Ascending aorta (tissue), 2 donors: ENCODE data around the gene GABBR2. TPM values are rescaled to one million over a fixed set of nuclear protein-coding genes. Genes with fewer than 3 reads are reported as not detected.
"Not testable (repeated sequence)": the region's sequence is repeated elsewhere in the genome, so short reads cannot be mapped to it uniquely, and the experiment has no call there.

Experiments used
- DNase-seq, 2 donors: peaks; one replicate each; pipeline ENCODE4 v3.0.0-alpha.2; 2019; ENCODE audit warnings: low spot score in 2 of 2
- H3K27ac ChIP-seq, 2 donors: fragments of 200-600 bp; sonication (generic); one replicate each; pipeline ENCODE4 v1.5.1; 2016 to 2017; ENCODE audit warnings: mild to moderate bottlenecking in 1 of 2
- H3K27me3 ChIP-seq: fragments of 200-600 bp; sonication (generic); one replicate; pipeline ENCODE4 v1.5.1; 2017
- H3K36me3 ChIP-seq, 2 donors: fragments of 200-600 bp; sonication (generic); one replicate each; pipeline ENCODE4 v1.5.1; 2016
- H3K4me1 ChIP-seq, 2 donors: fragments of 200-600 bp; sonication (generic); one replicate each; pipeline ENCODE4 v1.5.1; 2016 to 2017; ENCODE audit warnings: mild to moderate bottlenecking in 1 of 2
- H3K4me3 ChIP-seq, 2 donors: fragments of 200-600 bp; sonication (generic); one replicate each; pipeline ENCODE4 v1.5.1; 2016 to 2017; ENCODE audit warnings: mild to moderate bottlenecking in 1 of 2
- H3K9me3 ChIP-seq, 2 donors: fragments of 200-600 bp; sonication (generic); one replicate each; pipeline ENCODE4 v1.5.1; 2016
- CTCF ChIP-seq, 3 experiments: fragments of 200-600 bp in 2 of 3; fragments of 450-650 bp in 1 of 3; sonication (generic) in 2 of 3; IDR thresholded peaks; one replicate each; pipeline ENCODE4 v1.5.1; 2016 to 2019; ENCODE audit warnings: antibody characterized with exemption in 3 of 3, mild to moderate bottlenecking in 1 of 3, moderate library complexity in 1 of 3
- intact Hi-C: fragments of 100-400 bp; cut with DNase I; formaldehyde crosslinking; loops from one replicate; pipeline ENCODE4 v1.15.1; 2023
- total RNA-seq: library from RNA; depleted of rRNA; stranded (reverse); fragments of >200 nt; gene quantifications from one replicate; pipeline ENCODE4 v1.1.0, GENCODE V29; 2016

GABBR2 gene
- total RNA-seq, 1 donor from 2014 or later: not detected

GRCh38 chr9:98690686-98691085 is 18.0 kb downstream of the GABBR2 start:
- H3K27me3 ChIP-seq: no peaks in the 10 kb centered on the region
- no peak for TF ChIP-seq CTCF (IDR thresholded peaks at IDR 0.05)

GRCh38 chr9:98688710-98689495 is 19.8 kb downstream of the GABBR2 start:
- Histone ChIP-seq H3K27me3 (no peaks in the 10 kb centered on the region), H3K4me1 (no peaks in the 10 kb centered on the region), H3K27ac (no peak overlapping the region), H3K36me3 (no peaks in the 10 kb centered on the region), H3K4me3 (no peak overlapping the region), H3K9me3 (no peaks in the 10 kb centered on the region)
- DNase-seq: no peak
- intact Hi-C loops: no loop called here
- TF ChIP-seq CTCF (IDR thresholded peaks at IDR 0.05): no peak

More at GRCh38 chr9:98690686-98691085, 18.0 kb downstream of the GABBR2 start:
- no peaks in the 10 kb centered on the region for H3K4me1 ChIP-seq
- intact Hi-C loops: no loop called here
- H3K4me3 ChIP-seq: no peak overlapping the region
- no peak for DNase-seq
- H3K36me3 ChIP-seq: no peaks in the 10 kb centered on the region
- H3K9me3 ChIP-seq: no peaks in the 10 kb centered on the region
- no peak overlapping the region for H3K27ac ChIP-seq

GRCh38 chr9:98687911-98688310 is 20.8 kb downstream of the GABBR2 start:
- H3K4me1 ChIP-seq: no peaks in the 10 kb centered on the region
- H3K27me3 ChIP-seq: no peaks in the 10 kb centered on the region
- no peaks in the 10 kb centered on the region for H3K9me3 ChIP-seq
- DNase-seq: no peak
- no peak overlapping the region for H3K4me3 ChIP-seq
- no peaks in the 10 kb centered on the region for H3K36me3 ChIP-seq
- H3K27ac ChIP-seq: no peak overlapping the region
- intact Hi-C loops: no loop called here
- no peak for TF ChIP-seq CTCF (IDR thresholded peaks at IDR 0.05)

- TF ChIP-seq CTCF (IDR thresholded peaks at IDR 0.05): no peak
- no peaks in the 10 kb centered on the region for H3K27me3 ChIP-seq
- no peaks in the 10 kb centered on the region for H3K36me3 ChIP-seq
- H3K4me1 ChIP-seq: no peaks in the 10 kb centered on the region
- H3K9me3 ChIP-seq: no peaks in the 10 kb centered on the region
- H3K27ac ChIP-seq: no peak overlapping the region
- intact Hi-C loops: no loop called here
- DNase-seq: no peak
- H3K4me3 ChIP-seq: no peak overlapping the region
These were observed 21.5 kb downstream of the GABBR2 start for GRCh38 chr9:98686961-98687855.

- H3K27ac ChIP-seq, DNase-seq, H3K4me1 ChIP-seq, H3K27me3 ChIP-seq, intact Hi-C loops, H3K36me3 ChIP-seq, H3K4me3 ChIP-seq, H3K9me3 ChIP-seq: not testable (repeated sequence)
These were observed 23.9 kb downstream of the GABBR2 start for GRCh38 chr9:98684816-98685215.
